HG02973 (cell line): Measurements from ENCODE around the gene RNASE8.

Experiments used
- ATAC-seq: cut with Tn5 transposase; IDR thresholded peaks from one replicate; pipeline ENCODE4 v1.9.1; 2021; ENCODE audit warnings: moderate library complexity; ENCODE audit not compliant: unreplicated experiment

RNASE8 gene

GRCh38 chr14:21050597-21050996 lies 7.0 kb upstream of the RNASE8 start:
- no peak for ATAC-seq

DNA sequence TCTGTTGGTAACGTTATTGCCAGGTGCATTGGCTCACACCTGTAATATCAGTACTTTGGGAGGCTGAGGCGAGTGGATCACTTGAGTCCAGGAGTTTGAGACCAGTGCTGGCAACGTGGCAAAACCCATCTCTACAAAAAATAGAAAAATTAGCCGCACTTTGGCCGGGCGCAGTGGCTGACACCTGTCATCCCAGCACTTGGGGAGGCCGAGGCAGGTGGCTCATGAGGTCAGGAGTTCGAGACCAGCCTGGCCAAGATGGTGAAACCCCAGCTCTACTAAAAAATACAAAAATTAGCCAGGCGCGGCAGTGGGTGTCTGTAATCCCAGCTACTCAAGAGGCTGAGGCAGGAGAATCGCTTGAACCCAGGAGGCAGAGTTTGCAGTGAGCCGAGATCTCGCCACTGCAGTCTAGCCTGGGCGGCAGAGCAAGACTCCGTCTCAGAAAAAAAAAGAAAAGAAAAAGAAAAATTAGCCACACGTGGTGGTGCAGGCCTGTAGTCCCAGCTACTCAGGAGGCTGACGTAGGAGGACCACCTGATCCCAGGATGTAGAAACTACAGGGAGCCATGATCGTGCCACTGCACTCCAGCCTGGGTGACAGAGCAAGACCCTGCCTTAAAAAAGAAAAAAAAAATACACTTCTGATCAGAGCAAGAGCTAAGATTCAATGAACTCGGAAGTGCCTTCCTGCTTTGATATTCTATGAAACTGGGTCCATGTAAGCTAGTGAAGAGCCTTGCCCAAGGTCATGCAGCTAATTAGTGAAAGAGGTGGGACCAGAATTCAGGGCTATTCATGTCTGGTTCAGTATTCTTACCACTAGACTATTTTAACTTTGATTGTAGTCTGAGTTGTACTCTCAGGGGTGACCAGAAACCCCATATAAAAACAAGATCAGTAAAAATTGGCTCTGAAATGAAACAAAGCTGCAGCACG lies 4.2 kb upstream of the RNASE8 start:
- no peak for ATAC-seq

GRCh38 chr14:21054123-21054767 lies 3.4 kb upstream of the RNASE8 start:
- no peak for ATAC-seq

- ATAC-seq = no peak
Observed at GRCh38 chr14:21054768-21055145, 2.9 kb upstream of the RNASE8 start.

GRCh38 chr14:21055432-21056117 lies 2.0 kb upstream of the RNASE8 start:
- no peak for ATAC-seq

DNA sequence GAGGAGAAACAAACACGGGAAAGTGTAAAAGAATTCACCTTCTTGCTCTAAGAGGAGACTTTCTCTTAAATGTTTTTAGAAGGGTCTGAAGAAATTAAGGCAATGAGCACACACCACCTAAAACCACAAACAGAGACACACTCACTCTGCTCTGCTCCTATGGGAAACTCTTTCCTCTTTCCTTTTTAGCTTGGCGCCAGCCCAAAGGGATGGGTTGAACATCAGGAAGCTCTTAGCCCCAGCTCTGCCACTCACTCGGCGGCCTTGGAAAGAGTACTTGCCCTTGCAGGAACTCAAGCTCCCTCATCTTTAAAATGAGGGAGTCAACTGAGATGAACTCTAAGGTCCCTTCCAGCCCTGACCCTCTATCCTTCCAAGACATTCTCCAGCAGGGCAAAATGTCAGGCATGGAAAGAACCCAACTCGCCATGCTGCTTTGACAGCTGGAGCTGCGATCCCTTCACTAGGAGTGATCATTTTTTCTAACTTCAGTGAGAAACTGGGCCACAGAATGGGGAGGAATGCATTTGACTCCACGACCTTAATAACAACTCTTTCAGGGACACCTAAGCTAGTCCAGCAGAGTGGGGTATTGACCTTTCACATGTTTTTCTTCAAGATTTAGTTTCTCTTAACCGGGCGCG lies 980 bp upstream of the RNASE8 start:
- ATAC-seq = no peak

GRCh38 chr14:21058903-21059302 lies 1.3 kb downstream of the RNASE8 start:
- ATAC-seq = no peak

DNA sequence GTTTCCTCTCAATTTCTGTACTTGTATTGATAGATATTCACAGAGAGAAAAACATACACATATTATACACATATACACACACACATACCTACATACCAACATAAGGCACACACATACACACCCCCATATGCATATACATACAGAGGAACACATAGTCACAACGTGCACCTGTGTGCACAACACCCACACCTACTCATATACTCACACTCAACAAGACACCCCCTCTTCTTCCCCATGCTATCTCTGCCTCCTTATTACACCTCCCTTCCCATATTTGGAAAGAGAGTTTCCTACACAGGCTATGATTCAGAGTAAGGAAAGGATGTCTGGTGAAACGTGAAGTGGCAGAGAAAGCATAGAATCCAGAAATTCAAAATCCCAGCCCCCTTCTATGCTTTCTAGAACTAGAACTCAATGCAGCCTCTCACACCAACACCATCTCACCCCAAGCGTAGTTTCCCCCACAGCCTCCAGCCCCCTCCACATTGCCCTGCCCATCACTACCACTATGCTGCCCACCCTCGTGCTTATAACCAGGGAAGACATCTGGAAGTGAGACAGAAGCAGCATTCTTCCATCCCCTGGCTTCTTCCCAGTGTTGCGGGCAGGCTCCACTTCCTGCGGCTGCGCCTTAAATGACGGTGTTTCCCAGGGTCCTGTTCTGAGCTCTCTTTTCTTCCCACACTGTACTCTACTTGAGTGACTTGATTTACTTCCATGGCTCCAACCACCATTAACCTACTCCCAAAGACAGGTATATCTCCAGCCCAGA lies 2.4 kb downstream of the RNASE8 start:
- no peak for ATAC-seq

- ATAC-seq = no peak
Observed at GRCh38 chr14:21060614-21061346, 3.2 kb downstream of the RNASE8 start.

GRCh38 chr14:21061347-21061668 lies 3.7 kb downstream of the RNASE8 start:
- ATAC-seq = no peak

- no peak for ATAC-seq
Observed at GRCh38 chr14:21063479-21063878, 5.9 kb downstream of the RNASE8 start.

DNA sequence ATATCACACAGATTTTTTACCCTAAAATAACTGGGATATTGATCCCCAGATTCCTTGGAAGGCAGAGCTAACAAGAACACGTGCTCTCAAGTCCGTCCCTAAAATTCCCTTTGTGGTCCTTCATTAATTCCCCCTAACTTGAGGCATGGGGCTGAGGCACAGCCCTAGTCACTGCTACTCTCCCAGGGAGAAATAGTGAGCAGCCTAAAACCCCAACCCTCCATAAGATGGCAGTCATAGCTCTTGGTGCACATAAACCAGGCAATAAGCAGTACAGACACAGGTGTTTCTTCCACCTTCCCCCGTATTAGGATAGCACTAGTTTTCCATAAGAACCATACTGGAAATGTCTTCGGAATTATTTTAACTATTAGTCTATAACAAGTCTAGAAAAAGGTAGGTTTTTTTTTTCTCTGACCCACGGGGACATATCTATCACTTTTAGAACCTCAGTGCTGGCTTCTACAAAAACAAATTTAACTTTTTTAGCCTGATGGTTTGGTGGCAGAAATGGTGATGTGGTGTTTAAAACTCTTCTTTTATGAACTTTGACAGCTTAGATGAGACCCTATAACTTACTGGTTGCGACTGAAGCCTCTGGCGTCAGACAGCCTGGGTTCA lies 9.4 kb downstream of the RNASE8 start:
- ATAC-seq = no peak

DNA sequence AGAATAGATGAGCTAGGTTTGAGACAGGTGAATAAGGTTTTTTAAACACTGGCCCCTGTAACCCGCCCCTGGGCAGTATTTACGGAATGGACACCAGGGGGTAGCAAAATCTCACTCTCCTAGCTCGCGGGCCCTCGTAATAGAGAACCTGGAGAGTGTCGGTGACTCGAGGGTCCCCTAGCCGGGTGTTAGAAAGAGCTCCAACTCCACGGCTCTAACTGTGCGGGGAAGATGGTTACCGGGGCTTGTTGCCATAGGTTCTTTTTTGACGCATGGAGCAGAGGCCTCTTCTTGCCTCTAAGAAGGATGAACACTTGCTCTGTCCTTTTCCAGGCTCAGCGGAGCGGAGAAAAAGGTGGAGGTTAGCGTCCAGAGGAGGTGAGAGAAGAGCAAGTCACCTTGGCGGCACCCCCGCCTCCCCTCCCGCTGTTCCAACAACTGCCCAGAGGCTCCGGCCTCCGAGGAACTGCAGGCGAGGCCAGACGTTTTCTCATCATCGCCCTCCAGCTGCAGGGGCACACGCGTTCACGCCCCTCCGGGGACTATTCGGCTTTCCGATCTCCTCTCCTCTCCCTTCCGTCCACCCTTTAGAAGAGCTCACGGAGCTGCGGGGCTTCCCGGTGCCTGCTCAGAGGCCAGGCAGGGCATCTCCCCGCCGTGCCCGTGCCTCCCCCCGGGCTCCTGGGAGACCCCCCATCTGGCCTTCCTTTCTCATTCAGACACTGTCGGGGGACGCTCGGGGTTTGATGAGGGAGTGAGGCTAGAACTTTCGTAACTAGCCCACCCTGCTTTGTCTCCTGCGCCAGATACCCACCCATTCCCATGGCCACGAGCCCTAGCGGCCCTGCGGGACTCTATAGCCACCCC lies 11.1 kb downstream of the RNASE8 start:
- no peak for ATAC-seq

DNA sequence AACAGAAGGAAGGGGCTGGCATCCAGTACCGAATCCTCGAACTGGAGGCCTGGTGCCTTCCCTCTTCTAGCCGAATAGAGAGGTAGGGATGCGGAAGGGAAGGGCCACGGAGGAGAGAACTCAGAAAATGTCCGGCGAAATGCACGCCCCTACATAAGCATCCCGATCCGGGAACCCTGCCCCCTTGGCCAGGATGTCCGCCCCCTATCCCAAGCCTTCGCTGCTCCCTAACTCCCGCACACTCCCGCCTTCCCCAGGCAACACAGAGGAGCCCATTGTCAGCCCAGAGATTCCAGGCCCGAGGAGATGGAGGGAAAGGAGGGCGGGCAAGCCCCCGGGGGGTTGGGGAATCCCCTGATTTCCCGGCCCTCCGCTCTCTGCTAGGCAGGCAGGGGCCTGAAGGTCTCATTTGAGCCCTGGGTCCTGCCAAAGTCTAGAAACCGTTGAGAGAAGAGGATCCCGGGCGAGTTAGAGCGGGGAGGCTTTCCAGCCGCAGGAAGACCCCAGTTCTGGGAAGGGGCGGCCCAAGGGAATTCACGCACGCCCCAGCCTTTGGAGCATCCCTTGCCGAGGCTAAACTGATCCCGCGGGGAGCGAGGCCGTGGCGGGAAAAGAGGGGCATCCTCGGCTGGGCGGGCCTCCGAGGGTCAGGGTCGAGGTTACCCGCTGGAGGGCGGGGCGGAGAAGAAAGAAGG lies 11.9 kb downstream of the RNASE8 start:
- no peak for ATAC-seq

- ATAC-seq = no peak
Observed at GRCh38 chr14:21070083-21070609, 12.5 kb downstream of the RNASE8 start, which contains the start of gene ARHGEF40. ARHGEF40 (plus strand) TSS chr14:21070304; CDS start chr14:21070397, 93 bp downstream.

DNA sequence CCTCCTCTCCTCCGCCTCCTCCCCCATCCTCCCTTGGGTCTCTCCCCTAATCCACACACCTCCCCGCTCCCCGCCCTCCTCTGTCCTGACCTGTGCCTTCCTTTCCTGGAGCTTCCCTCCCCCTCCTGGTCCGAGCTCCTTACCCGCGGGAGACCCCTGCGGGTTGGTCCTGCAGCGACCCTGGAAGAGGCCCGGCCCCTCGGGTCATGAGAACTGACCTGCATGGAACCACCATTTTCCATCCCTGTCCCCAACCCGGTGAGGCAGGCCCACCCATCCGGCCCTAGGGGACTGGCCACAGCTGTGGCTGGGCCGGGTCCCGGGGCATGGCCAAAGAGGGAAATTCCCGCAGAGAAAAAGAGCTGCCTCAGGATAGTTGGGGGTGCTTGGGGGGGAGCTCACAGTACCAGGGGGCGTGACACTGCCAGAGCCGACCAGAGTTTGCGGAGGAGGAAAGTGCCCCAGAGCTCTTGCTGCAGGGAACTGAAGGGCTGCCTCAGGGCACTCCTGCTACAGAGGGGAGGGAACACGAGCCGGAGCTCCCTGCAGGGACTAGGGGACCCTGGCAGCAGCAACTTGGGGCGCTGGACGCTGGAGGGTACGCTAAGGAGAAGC lies 13.1 kb downstream of the RNASE8 start:
- no peak for ATAC-seq
